Endometrial microvascular endothelial cells (primary cell): ENCODE results near the gene MAT2A. TPM values are rescaled to one million over a fixed set of nuclear protein-coding genes. Genes with fewer than 3 reads are reported as not detected.
"Not testable (repeated sequence)": the region's sequence is repeated elsewhere in the genome, so short reads cannot be mapped to it uniquely, and the experiment has no call there.

ENCODE experiments used
- in situ Hi-C: cut with HindIII; loops from 2 replicates; pipeline ENCODE4 v1.10.0; 2017; ENCODE audit warnings: low sequenced_read_pairs, low pct_unique_long_range_greater_than_20kb; ENCODE audit errors: inconsistent ontology term
- total RNA-seq: library from RNA; depleted of rRNA; stranded (reverse); fragments of >200 nt; gene quantifications from one replicate; pipeline ENCODE4 v1.2.3, GENCODE V29; 2015; ENCODE audit errors: inconsistent ontology term

Gene MAT2A
- total RNA-seq, 1 donor from 2014 or later = 179 TPM

- in situ Hi-C loops = loop anchor here (25.0 kb wide), 1 partner anchor 130 kb away; the partner anchor contains the start of genes CAPG and SH2D6
Observed at GRCh38 chr2:85542777-85543176, 3.8 kb downstream of the MAT2A start.

DNA sequence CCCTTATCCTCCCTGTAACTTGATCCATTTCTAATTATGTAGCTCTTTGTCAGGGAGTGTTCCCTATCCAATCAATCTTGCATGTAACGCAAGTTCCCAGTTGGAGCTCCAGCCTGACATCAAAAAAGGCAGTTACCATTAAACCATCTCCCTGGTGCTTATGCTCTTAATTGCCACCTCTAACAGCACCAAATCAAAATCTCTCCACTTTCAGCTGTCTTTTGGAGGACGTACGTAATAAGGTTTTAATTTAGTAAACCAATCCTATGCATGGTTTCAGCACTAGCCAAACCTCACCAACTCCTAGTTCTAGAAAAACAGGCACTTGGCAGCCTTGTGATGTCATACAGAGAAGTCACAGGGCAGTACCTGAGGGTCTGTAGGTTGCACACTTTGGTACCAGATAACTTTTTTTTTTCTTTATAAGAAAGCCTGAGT, 5.3 kb downstream of the MAT2A start:
- in situ Hi-C loops = loop anchor here (25.0 kb wide), 1 partner anchor 132 kb away; the partner anchor contains the start of genes CAPG and SH2D6

- in situ Hi-C loops = loop anchor here (25.0 kb wide), 1 partner anchor 133 kb away; the partner anchor contains the start of genes CAPG and SH2D6
Observed at GRCh38 chr2:85544915-85545779, 6.2 kb downstream of the MAT2A start.

DNA sequence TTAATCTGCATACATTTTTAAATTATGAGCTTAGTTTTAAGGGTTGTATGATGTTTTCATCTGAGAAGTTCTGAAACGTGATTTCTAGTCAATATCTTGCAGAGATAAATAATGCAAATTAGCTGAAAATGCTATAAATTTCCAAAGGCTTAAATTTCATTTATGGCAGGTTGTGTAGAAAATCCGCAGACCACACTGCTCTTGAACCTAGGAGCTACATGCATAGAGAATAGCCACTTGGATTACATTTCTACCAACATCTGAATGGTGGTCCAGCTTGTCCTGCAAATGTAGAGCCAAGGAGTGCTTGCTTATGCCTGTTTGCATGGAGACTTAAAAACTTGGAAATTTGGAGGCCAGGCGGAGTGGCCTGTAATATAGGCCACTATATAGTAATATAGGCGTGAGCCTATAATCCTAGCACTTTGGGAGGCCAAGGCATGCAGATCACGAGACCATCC, 6.8 kb downstream of the MAT2A start:
- in situ Hi-C loops = loop anchor here (25.0 kb wide), 1 partner anchor 134 kb away; the partner anchor contains the start of genes CAPG and SH2D6

DNA sequence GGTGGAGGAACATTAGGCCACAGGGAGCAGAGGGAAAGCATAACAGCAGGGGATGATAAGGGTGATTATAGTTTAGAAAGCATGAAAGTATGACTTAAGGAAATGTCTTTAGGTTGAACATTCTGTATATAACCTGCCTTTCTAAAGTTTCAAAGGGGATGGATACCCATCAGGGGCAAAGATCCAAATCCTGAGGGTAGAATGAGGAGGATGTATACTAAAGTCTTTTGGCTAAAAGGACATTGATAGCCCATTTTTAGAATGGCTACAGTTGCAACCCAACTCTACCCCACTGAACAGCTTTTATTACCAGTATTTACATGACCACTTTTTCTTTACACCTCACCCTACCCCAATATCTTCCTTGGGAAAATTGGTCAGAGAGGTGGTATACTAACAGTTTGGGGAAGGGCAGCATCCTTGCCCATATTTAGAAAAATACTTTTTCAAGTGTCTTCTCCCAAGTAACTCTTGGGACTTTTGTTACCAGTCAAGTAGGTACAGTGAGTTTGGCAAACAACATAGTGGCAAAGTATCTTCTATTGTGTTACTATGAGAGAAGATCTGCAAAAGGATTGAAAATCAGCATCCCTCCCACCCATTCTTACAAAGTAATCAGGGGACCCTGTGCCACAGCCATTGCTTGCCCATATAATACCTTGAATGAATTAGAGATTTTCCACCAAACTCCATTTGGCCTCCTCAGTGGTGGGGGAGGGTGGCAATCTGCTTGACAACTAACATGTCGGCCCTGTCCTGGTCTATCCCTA, 8.3 kb downstream of the MAT2A start:
- in situ Hi-C loops = loop anchor here (25.0 kb wide), 1 partner anchor 135 kb away; the partner anchor contains the start of genes CAPG and SH2D6

DNA sequence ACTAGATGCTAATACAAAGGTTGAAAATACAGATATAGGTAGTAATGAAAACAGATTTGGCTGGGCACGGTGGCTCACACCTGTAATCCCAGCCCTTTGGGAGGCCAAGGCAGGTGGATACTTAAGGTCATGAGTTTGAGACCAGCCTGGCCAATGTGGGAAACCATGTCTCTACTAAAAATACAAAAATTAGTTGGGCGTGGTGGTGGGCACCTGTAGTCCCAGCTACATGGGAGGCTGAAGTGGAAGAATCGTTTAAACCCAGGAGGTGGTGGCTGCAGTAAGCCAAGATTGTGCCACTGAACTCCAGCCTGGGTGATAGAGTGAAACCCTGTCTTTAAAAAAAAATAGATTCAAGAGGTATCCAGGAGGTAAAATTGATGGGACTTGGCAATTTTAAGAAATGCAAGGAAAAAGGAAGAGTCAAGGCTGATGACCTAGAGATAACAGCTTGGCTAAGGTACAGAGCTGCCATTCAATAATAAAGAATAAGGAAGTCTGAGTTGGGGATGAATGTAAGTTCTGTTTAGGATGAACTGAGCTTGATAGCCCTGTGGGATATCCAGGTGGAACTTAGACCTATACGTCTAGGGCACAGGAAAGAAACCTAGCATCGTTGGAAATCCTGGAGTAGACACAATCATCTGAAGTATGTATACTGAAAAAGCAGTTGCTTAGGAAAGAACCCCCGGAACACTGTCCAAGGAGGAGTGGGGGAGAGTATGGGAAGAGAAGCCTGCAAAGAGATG, 9.1 kb downstream of the MAT2A start:
- in situ Hi-C loops = loop anchor here (25.0 kb wide), 1 partner anchor 136 kb away; the partner anchor contains the start of genes CAPG and SH2D6

- in situ Hi-C loops = loop anchor here (25.0 kb wide), 1 partner anchor 136 kb away; the partner anchor contains the start of genes CAPG and SH2D6
Observed at GRCh38 chr2:85548608-85548900, 9.6 kb downstream of the MAT2A start.

GRCh38 chr2:85549095-85549494, 10.1 kb downstream of the MAT2A start:
- in situ Hi-C loops = loop anchor here (25.0 kb wide), 1 partner anchor 137 kb away; the partner anchor contains the start of genes CAPG and SH2D6

- in situ Hi-C loops = loop anchor here (25.0 kb wide), 1 partner anchor 138 kb away; the partner anchor contains the start of genes CAPG and SH2D6
Observed at GRCh38 chr2:85549826-85550225, 10.9 kb downstream of the MAT2A start.

DNA sequence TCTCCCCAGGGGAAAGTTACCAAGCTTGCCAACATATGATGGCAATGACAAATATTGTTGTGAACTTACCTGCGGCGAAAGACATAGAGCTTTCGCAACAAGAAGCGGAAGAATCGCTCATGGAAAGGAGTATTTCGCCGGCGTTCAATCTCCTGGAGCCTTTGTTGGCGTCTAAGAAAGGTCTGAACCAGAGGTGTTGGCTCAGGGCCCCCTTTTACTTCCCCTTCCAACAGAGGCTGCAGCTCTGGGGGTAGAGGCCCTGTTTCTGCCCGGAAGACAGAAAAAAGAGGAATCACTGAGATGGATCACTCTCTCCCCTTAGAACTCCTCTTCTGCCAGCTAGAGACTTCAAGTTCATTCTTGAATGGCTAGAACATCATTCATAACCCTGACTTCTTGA, 11.5 kb downstream of the MAT2A start:
- in situ Hi-C loops = no loop called here

DNA sequence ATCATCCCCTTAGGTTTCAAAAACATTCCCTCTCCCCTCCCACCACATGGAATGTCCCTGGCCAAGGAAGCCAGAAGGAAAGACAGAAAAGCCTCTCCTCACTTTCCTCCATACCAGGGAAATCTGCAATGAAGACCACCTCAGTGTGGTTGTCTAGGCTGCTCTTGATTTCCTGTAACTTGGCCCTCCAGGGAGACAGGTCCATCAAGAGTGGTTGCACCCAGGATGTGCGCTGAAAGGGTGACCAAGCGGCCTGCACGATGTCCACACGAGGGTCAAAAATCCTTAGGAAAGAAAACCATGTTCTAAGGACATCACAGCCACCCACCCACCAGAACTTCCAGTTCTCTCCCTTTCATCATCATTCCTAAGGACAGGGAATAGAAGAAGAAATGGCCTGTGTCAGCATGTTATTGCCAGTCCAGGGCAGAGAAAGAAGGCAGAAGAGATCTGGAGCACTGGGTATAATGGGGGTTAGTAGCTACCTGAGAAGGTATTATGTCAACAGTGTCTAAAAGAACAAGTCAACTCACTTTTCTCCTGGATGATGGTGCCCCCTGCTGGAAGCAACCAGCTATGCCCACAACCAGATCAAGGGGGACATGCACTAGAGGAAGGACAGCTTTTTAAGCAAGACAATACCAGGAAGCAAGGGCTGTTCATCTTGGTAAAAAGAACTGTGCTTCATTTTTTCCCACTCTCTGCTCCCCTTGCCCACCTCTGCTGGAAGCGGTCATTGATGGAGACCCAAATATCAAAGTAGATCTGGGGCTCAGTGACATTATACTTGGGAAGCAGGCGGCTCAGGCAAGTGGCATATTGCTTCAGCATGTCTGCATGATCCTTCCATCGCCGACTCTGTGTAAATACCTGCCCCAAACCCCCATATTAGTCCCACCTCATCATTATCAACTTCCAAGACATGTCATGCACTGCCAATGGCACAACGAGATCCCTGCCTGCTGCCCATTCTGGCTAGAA, 13.0 kb downstream of the MAT2A start:
- in situ Hi-C loops = no loop called here

- in situ Hi-C loops = no loop called here
Observed at GRCh38 chr2:85553184-85553583, 14.2 kb downstream of the MAT2A start.

GRCh38 chr2:85554980-85555612, 16.1 kb downstream of the MAT2A start:
- in situ Hi-C loops = no loop called here

GRCh38 chr2:85557130-85557529, 18.2 kb downstream of the MAT2A start:
- in situ Hi-C loops = no loop called here

GRCh38 chr2:85558160-85558559, 19.2 kb downstream of the MAT2A start:
- in situ Hi-C loops = no loop called here

- in situ Hi-C loops = not testable (repeated sequence)
Observed at GRCh38 chr2:85560403-85560726, 21.4 kb downstream of the MAT2A start.

- in situ Hi-C loops = no loop called here
Observed at GRCh38 chr2:85560812-85561279, 21.9 kb downstream of the MAT2A start.
